Measurements from ENCODE around the gene KCNK4. TPM values are rescaled to one million over a fixed set of nuclear protein-coding genes. Genes with fewer than 3 reads are reported as not detected.

The KCNK4 gene
- total and polyA plus RNA-seq, 2 of the 13 experiments (the other 11 are each of a cell fraction or from before 2014, with no cell fraction given) = not detected

GRCh38 chr11:64331569-64332371, 40.7 kb downstream of the KCNK4 start (continued):
- TF ChIP-seq, protein P1, sequence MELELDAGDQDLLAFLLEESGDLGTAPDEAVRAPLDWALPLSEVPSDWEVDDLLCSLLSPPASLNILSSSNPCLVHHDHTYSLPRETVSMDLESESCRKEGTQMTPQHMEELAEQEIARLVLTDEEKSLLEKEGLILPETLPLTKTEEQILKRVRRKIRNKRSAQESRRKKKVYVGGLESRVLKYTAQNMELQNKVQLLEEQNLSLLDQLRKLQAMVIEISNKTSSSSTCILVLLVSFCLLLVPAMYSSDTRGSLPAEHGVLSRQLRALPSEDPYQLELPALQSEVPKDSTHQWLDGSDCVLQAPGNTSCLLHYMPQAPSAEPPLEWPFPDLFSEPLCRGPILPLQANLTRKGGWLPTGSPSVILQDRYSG (CRISPR knock-in tag; IDR thresholded peaks at IDR 0.05) = no peak
- TF ChIP-seq U2AF1 (optimal IDR thresholded peaks at IDR 0.05; ENCODE audit: low read depth, low read length) (no peak), CENPX (CRISPR knock-in tag; IDR thresholded peaks at IDR 0.05) (no peak), MYNN (CRISPR knock-in tag; IDR thresholded peaks at IDR 0.05; ENCODE audit: low read depth) (no peak), ZNF652 (CRISPR knock-in tag; IDR thresholded peaks at IDR 0.05; ENCODE audit: borderline replicate concordance, low read depth) (peak; percentile 53; the same call in 1 of the 2 replicates), ARID5B (CRISPR knock-in tag; IDR thresholded peaks at IDR 0.05) (peak; percentile 41; the same call in 1 of the 2 replicates), ZNF263 (CRISPR knock-in tag; IDR thresholded peaks at IDR 0.05) (no peak), THAP11 (CRISPR knock-in tag; IDR thresholded peaks at IDR 0.05) (peak; percentile 39; the same call in 1 of the 2 replicates), PITX1 (CRISPR knock-in tag; IDR thresholded peaks at IDR 0.05) (no peak), SETDB1 (CRISPR knock-in tag; IDR thresholded peaks at IDR 0.05; ENCODE audit: borderline replicate concordance) (no peak), ZNF709 (CRISPR knock-in tag; IDR thresholded peaks at IDR 0.05) (no peak), SOX6 (IDR thresholded peaks at IDR 0.05) (no peak), SOX6 (CRISPR knock-in tag; IDR thresholded peaks at IDR 0.05) (0 out of 2 replicates have a peak, but pooled peaks have one; percentile 4), GATA4 (IDR thresholded peaks at IDR 0.05; ENCODE audit: borderline replicate concordance, low read depth) (no peak), MAFG (CRISPR knock-in tag; IDR thresholded peaks at IDR 0.05) (no peak)
- TF ChIP-seq, protein P2, sequence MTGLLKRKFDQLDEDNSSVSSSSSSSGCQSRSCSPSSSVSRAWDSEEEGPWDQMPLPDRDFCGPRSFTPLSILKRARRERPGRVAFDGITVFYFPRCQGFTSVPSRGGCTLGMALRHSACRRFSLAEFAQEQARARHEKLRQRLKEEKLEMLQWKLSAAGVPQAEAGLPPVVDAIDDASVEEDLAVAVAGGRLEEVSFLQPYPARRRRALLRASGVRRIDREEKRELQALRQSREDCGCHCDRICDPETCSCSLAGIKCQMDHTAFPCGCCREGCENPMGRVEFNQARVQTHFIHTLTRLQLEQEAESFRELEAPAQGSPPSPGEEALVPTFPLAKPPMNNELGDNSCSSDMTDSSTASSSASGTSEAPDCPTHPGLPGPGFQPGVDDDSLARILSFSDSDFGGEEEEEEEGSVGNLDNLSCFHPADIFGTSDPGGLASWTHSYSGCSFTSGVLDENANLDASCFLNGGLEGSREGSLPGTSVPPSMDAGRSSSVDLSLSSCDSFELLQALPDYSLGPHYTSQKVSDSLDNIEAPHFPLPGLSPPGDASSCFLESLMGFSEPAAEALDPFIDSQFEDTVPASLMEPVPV (CRISPR knock-in tag; IDR thresholded peaks at IDR 0.05) = no peak
- TF ChIP-seq, protein P3, sequence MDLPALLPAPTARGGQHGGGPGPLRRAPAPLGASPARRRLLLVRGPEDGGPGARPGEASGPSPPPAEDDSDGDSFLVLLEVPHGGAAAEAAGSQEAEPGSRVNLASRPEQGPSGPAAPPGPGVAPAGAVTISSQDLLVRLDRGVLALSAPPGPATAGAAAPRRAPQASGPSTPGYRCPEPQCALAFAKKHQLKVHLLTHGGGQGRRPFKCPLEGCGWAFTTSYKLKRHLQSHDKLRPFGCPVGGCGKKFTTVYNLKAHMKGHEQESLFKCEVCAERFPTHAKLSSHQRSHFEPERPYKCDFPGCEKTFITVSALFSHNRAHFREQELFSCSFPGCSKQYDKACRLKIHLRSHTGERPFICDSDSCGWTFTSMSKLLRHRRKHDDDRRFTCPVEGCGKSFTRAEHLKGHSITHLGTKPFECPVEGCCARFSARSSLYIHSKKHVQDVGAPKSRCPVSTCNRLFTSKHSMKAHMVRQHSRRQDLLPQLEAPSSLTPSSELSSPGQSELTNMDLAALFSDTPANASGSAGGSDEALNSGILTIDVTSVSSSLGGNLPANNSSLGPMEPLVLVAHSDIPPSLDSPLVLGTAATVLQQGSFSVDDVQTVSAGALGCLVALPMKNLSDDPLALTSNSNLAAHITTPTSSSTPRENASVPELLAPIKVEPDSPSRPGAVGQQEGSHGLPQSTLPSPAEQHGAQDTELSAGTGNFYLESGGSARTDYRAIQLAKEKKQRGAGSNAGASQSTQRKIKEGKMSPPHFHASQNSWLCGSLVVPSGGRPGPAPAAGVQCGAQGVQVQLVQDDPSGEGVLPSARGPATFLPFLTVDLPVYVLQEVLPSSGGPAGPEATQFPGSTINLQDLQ (CRISPR knock-in tag; IDR thresholded peaks at IDR 0.05) = no peak

All from HepG2 (cell line).